ENCODE data around the gene NR5A2.

The NR5A2 gene

DNA sequence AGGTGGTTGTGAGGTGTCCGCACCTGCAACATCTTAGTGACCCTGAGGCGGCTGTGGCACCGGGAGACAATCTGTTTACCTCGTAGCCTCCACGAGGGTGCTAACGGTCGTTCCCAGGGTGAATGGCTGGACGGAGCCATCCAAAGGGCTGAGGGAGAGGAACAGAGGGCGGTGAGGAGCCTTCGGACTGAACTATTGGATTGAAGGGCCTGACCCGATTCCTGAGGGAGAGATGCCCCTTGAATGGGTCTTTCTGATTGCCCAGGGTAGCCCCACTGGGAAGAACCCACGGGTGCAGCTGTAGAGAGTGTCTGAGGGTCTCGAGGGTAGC, 2.3 kb downstream of the NR5A2 start:
- H3K4me3 ChIP-seq (ENCODE audit: low read depth, low read length): no peak overlapping the region
- TF ChIP-seq, protein P1, sequence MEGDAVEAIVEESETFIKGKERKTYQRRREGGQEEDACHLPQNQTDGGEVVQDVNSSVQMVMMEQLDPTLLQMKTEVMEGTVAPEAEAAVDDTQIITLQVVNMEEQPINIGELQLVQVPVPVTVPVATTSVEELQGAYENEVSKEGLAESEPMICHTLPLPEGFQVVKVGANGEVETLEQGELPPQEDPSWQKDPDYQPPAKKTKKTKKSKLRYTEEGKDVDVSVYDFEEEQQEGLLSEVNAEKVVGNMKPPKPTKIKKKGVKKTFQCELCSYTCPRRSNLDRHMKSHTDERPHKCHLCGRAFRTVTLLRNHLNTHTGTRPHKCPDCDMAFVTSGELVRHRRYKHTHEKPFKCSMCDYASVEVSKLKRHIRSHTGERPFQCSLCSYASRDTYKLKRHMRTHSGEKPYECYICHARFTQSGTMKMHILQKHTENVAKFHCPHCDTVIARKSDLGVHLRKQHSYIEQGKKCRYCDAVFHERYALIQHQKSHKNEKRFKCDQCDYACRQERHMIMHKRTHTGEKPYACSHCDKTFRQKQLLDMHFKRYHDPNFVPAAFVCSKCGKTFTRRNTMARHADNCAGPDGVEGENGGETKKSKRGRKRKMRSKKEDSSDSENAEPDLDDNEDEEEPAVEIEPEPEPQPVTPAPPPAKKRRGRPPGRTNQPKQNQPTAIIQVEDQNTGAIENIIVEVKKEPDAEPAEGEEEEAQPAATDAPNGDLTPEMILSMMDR (IDR thresholded peaks at IDR 0.05; ENCODE audit: low read depth, low read length): no peak

DNA sequence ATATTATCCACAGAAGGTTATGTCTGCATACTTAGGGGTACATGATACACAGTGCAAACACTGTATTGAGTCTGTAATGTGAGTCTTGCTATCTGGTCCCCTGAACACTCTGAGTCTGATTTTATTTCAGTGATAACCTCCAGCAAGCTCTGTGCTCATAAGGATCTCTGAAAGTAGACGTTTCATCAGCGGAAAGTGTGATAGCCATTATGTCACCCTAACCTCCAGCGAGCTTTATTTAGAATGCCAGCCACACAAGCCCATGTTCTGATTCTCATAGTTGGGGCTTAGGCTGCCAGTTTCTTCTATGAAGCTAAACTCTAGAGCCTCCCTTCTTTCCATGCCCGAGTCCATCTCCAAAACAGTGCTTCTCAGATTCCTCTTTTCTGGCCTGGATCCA, 3.3 kb downstream of the NR5A2 start:
- TF ChIP-seq, protein P1 (IDR thresholded peaks at IDR 0.05; ENCODE audit: low read depth, low read length): no peak
- no peak overlapping the region for H3K4me3 ChIP-seq (ENCODE audit: low read depth, low read length)

DNA sequence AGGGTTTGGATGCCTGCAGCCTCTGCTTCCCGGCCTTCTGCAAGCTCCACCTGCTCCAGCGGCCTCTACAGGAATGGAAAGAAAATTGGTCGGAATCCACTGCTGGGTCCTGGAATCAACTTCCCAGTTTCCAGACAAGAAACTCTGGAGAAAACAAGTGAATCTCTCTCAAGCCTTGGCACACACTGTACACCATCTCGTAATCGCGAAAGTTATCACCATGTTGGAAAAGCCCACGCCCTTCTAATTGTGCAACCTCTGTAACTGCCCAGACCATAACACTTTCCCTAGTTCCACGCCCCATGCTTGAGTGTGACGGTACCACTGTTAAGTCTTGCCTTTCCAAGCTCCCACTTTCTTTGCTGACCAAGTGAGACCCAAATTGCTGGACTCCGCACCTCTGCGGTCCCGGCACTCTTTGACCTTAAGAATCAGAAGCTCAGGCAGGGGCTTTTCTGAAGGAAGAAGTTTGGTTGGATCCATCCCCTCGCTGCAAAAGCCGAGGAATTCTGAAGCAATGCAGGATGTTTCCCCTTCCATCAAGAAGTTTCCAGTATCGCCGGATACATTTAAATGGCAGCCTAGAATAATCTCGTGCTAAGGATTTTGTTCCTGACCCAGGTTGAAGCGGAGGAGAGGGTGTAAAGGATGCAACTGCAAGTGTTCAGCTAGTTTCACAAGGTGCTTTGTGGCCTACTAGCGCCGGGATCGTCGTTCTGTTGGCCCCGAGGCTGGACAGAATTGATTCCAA, 6.2 kb downstream of the NR5A2 start:
- TF ChIP-seq, protein P1 (IDR thresholded peaks at IDR 0.05; ENCODE audit: low read depth, low read length): no peak
- no peak overlapping the region for H3K4me3 ChIP-seq (ENCODE audit: low read depth, low read length)

DNA sequence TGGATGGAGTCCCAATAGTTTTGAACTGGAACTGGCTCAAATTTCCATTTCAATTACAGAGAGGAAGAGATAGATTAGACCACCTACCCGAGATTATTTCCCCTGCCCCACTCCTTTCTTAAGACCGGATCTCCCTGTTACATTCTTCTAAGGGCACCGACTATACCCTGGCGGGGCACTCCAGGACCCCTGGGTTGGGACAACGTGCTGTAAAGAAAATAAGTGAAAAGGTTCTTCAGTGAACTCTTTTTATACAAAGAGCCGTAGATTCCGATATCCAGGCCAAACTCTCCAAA, 6.7 kb downstream of the NR5A2 start:
- H3K4me3 ChIP-seq (ENCODE audit: low read depth, low read length): no peak overlapping the region
- TF ChIP-seq, protein P1 (IDR thresholded peaks at IDR 0.05; ENCODE audit: low read depth, low read length): no peak

DNA sequence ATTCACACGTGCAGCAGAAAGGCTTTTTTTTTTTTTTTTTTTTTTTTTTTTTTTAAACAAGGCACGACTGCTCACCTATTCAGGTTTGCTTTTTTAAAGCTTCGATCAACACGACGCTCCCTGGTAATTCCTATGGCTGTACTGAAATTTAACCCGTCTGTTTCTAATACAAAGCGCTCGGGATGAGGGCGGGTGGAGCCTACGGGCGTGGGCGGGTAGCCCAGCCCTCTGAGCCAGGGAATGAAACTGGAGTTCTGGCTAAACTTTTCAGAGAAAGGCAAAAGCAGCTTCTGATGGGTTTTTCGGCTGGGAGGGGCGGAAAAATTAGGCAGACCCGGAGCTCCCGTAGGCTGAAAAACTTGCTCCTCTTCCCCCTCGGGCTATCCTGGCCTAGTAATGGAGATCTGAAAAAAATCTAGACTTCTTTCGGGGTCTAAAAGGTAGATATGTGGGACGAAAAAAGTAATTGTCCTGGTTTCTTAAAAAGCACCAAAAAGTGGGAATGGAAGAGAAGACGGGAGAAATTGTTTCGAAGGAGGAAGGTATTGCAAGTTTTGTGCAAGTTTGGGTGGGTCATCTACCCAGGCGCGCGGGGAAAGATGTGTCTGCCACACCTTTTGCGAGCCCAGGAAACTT, 7.4 kb downstream of the NR5A2 start:
- peak overlapping the region; percentile 51 for H3K4me3 ChIP-seq (ENCODE audit: low read depth, low read length)
- TF ChIP-seq, protein P1 (IDR thresholded peaks at IDR 0.05; ENCODE audit: low read depth, low read length): no peak

DNA sequence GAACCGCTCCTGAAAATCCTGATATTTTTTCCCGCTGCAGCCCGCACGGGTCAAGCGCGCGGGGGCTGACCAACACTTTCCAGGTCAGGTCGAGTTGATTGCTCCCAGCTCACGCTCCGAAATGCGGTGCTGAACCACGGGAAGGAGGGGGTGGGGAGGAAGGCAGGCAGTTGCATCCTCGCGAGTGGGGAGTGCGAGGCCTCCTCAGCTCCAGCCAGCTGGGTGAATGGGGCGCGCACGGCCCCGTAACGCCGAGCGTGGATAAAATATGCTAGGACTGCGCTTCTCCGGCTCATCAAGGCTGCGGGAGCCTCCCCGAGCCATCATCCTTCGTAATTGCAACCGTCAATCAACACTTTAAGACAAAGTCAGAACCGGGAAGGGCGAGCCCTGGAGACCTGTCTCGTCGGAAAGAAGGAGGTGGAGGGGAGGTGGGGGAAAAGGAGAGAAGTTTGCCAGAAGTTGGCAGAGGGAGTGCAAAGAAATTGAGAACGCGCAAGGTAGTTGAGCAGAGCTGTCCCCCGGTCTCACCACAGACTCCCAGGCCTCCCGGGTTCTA, 8.0 kb downstream of the NR5A2 start:
- H3K4me3 ChIP-seq (ENCODE audit: low read depth, low read length): peak overlapping the region; percentile 51
- TF ChIP-seq, protein P1 (IDR thresholded peaks at IDR 0.05; ENCODE audit: low read depth, low read length): no peak

DNA sequence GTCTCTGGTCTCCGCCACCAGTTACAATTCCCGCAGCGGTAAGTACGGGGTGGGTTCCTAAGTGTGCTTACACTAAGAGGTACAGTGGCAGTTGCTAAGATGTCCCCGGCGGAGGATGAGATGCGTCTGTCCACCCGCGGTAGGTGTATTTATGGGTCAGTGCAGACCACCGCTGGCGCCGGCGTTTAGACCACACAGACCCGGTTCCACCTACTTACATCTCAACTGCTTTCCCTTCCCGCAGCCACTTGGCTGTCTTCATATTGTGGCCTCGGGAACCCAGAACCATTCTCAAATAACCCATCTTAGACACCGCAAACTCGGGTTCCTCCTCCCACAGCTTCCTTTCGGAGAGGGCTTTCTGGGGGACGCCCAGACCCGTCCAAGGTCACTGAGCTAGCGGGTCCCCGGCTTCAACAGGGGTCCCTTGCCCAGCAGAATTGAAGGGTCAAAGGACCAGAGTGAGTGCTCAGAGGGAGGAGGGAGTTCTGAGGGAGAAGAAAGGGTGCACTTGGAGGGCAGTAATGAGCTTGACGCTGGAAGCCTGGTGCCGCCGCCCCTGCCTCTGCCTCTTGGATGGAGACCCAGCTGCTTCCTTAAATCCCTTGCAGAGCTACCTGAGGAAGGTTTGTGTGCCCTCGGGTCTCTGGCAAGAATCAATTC, 8.6 kb downstream of the NR5A2 start:
- TF ChIP-seq, protein P1 (IDR thresholded peaks at IDR 0.05; ENCODE audit: low read depth, low read length): no peak
- no peak overlapping the region for H3K4me3 ChIP-seq (ENCODE audit: low read depth, low read length)
